A549 (cell line): Measurements from ENCODE around the gene SMIM43. TPM values are rescaled to one million over a fixed set of nuclear protein-coding genes. Genes with fewer than 3 reads are reported as not detected.

Experiments used
- ATAC-seq, 2 experiments: fragments of 200-7000 bp in 1 of 2; fragments of >200 bp in 1 of 2; cut with Nextera tagmentation in 1 of 2; cut with Tn5 transposase in 1 of 2; 3 replicates each; pipeline versions ENCODE4 v1.8.0 to v1.9.1; 2018 to 2020; ENCODE audit warnings: mild to moderate bottlenecking in 1 of 2, moderate library complexity in 1 of 2
- CTCF ChIA-PET: fragments of 300-600 bp; sonication (Branson Sonifier 250); formaldehyde crosslinking; extraction: SDS; loops from one replicate; lab custom pipeline; 2021; ENCODE audit warnings: antibody characterized with exemption, inconsistent platforms; lab: Yijun Ruan, JAX
- POLR2A ChIA-PET: fragments of 350-600 bp; formaldehyde crosslinking; extraction: SDS; loops from one replicate; lab custom pipeline; 2021; ENCODE audit warnings: antibody characterized with exemption, inconsistent platforms; lab: Yijun Ruan, JAX
- DNase-seq, 2 experiments: peaks; one replicate each; pipeline versions ENCODE4 v3.0.0 to v3.0.0-alpha.2; 2011 to 2016; ENCODE audit warnings: low read depth in 1 of 2, low spot score in 1 of 2
- FAIRE-seq: peaks from 2 replicates; lab custom pipeline; 2011; peaks lifted over from hg19 to GRCh38; lab: Jason Lieb, UNC
- H3K27ac ChIP-seq, 2 experiments: fragments of >200 bp; sonication (Bioruptor Twin); formaldehyde crosslinking; 3 replicates each; pipeline ENCODE4 v1.5.1; 2016 to 2017
- H3K4me1 ChIP-seq: fragments of >200 bp; sonication (Bioruptor Twin); formaldehyde crosslinking; 3 replicates; pipeline ENCODE4 v1.6.1; 2016
- H3K4me2 ChIP-seq: fragments of >200 bp; sonication (Bioruptor Twin); formaldehyde crosslinking; 3 replicates; pipeline ENCODE4 v1.6.1; 2016
- H3K4me3 ChIP-seq: fragments of >200 bp; sonication (Bioruptor Twin); formaldehyde crosslinking; 3 replicates; pipeline ENCODE4 v1.5.1; 2016
- H3K9me3 ChIP-seq: fragments of >200 bp; sonication (Bioruptor Twin); formaldehyde crosslinking; 3 replicates; pipeline ENCODE4 v1.6.1; 2016
- BHLHE40 ChIP-seq: IDR thresholded peaks from 2 replicates; pipeline ENCODE4 v1.6.1; 2012; ENCODE audit warnings: low read depth, low read length, inconsistent platforms
- CBX8 ChIP-seq: fragments of 200-600 bp; sonication (generic); IDR thresholded peaks from 2 replicates; pipeline ENCODE4 v1.6.1; 2016
- CEBPB ChIP-seq, 2 experiments: fragments of >200 bp in 1 of 2; sonication (Bioruptor Twin) in 1 of 2; formaldehyde crosslinking in 1 of 2; IDR thresholded peaks; 2 replicates each; pipeline ENCODE4 v1.6.1; 2012 to 2016
- CHD4 ChIP-seq: fragments of 200-600 bp; sonication (generic); IDR thresholded peaks from 2 replicates; pipeline ENCODE4 v1.6.1; 2016; ENCODE audit warnings: antibody characterized with exemption, mild to moderate bottlenecking, borderline replicate concordance
- CTCF ChIP-seq: fragments of >200 bp; sonication (Bioruptor Twin); formaldehyde crosslinking; IDR thresholded peaks from 3 replicates; pipeline ENCODE4 v1.5.1; 2016
- EHF ChIP-seq: fragments of 250-450 bp; sonication (Bioruptor Pico); IDR thresholded peaks from 2 replicates; pipeline ENCODE4 v1.5.0; 2020; ENCODE audit warnings: mild to moderate bottlenecking
- EHMT2 ChIP-seq: fragments of 200-600 bp; sonication (generic); IDR thresholded peaks from 2 replicates; pipeline ENCODE4 v1.6.1; 2016; ENCODE audit warnings: antibody characterized with exemption, low read depth, mild to moderate bottlenecking, moderate library complexity
- ELK1 ChIP-seq: fragments of 150-350 bp; IDR thresholded peaks from 2 replicates; pipeline ENCODE4 v1.6.1; 2014; ENCODE audit warnings: low read depth, mild to moderate bottlenecking, low read length
- EP300 ChIP-seq, 2 experiments: fragments of >200 bp; sonication (Bioruptor Twin); formaldehyde crosslinking; IDR thresholded peaks; 2 replicates in 1 of 2; 3 replicates in 1 of 2; pipeline ENCODE4 v1.6.1; 2016 to 2017
- GATA3 ChIP-seq: IDR thresholded peaks from 2 replicates; pipeline ENCODE4 v1.6.1; 2012; ENCODE audit warnings: borderline replicate concordance
- HES2 ChIP-seq: fragments of >200 bp; sonication (Bioruptor Twin); formaldehyde crosslinking; IDR thresholded peaks from 2 replicates; pipeline ENCODE4 v1.6.1; 2016
- HMGXB4 ChIP-seq: fragments of 250-450 bp; sonication (Bioruptor Pico); IDR thresholded peaks from 2 replicates; pipeline ENCODE4 v1.5.0; 2021; ENCODE audit warnings: mild to moderate bottlenecking, moderate library complexity, borderline replicate concordance
- HOXA7 ChIP-seq: fragments of 250-450 bp; sonication (Bioruptor Pico); IDR thresholded peaks from 2 replicates; pipeline ENCODE4 v1.5.0; 2020; ENCODE audit warnings: mild to moderate bottlenecking, moderate library complexity
- HOXB13 ChIP-seq: fragments of 250-450 bp; sonication (Bioruptor Pico); IDR thresholded peaks from 2 replicates; pipeline ENCODE4 v1.5.0; 2020; ENCODE audit warnings: low read depth, mild to moderate bottlenecking, moderate library complexity
- JUN ChIP-seq, 2 experiments: fragments of >200 bp; sonication (Bioruptor Twin); formaldehyde crosslinking; IDR thresholded peaks; 2 replicates in 1 of 2; 3 replicates in 1 of 2; pipeline ENCODE4 v1.6.1; 2016 to 2017
- KDM1A ChIP-seq: fragments of 200-600 bp; sonication (generic); IDR thresholded peaks from 2 replicates; pipeline ENCODE4 v1.6.1; 2016; ENCODE audit warnings: low read depth, mild to moderate bottlenecking
- KDM5A ChIP-seq: fragments of 200-600 bp; sonication (generic); IDR thresholded peaks from 2 replicates; pipeline ENCODE4 v1.6.1; 2016; ENCODE audit warnings: antibody characterized with exemption, mild to moderate bottlenecking
- MAFK ChIP-seq: fragments of 450-650 bp; IDR thresholded peaks from 2 replicates; pipeline ENCODE4 v1.6.1; 2014; ENCODE audit not compliant: partially characterized antibody
- MYC ChIP-seq: IDR thresholded peaks from 2 replicates; pipeline ENCODE4 v1.6.1; 2012; ENCODE audit warnings: mild to moderate bottlenecking, inconsistent platforms, low read length, improper control_type of control experiment, borderline replicate concordance
- NR3C1 ChIP-seq: fragments of >200 bp; sonication (Bioruptor Twin); formaldehyde crosslinking; IDR thresholded peaks from 3 replicates; pipeline ENCODE4 v1.6.1; 2017
- PHF8 ChIP-seq: fragments of 200-600 bp; sonication (generic); IDR thresholded peaks from 2 replicates; pipeline ENCODE4 v1.6.1; 2016; ENCODE audit warnings: low read depth, mild to moderate bottlenecking, antibody characterized with exemption, moderate library complexity, borderline replicate concordance
- RAD21 ChIP-seq, 2 experiments: fragments of >200 bp in 1 of 2; sonication (Bioruptor Twin) in 1 of 2; formaldehyde crosslinking in 1 of 2; IDR thresholded peaks in 1 of 2; conservative IDR thresholded peaks in 1 of 2; 2 replicates in 1 of 2; 3 replicates in 1 of 2; pipeline ENCODE4 v1.6.1; 2012 to 2018; ENCODE audit warnings: inconsistent platforms in 1 of 2
- RARB ChIP-seq: fragments of 250-450 bp; sonication (Bioruptor Pico); IDR thresholded peaks from 2 replicates; pipeline ENCODE4 v1.8.0; 2021; ENCODE audit warnings: mild to moderate bottlenecking, moderate library complexity
- REST ChIP-seq: fragments of 200-600 bp; sonication (generic); IDR thresholded peaks from 2 replicates; pipeline ENCODE4 v1.6.1; 2016; ENCODE audit warnings: antibody characterized with exemption, mild to moderate bottlenecking, moderate library complexity
- RNF2 ChIP-seq: fragments of 200-600 bp; sonication (generic); IDR thresholded peaks from 2 replicates; pipeline ENCODE4 v1.6.1; 2016; ENCODE audit warnings: low read depth, mild to moderate bottlenecking, antibody characterized with exemption, moderate library complexity, borderline replicate concordance
- SREBF2 ChIP-seq: fragments of 450-650 bp; IDR thresholded peaks from 2 replicates; pipeline ENCODE4 v1.6.1; 2014; ENCODE audit warnings: mild to moderate bottlenecking, moderate library complexity
- TFCP2L1 ChIP-seq: fragments of 250-450 bp; sonication (Bioruptor Pico); IDR thresholded peaks from 2 replicates; pipeline ENCODE4 v1.5.0; 2021; ENCODE audit warnings: mild to moderate bottlenecking
- TP53 ChIP-seq: fragments of 250-450 bp; sonication (Bioruptor Pico); IDR thresholded peaks from 2 replicates; pipeline ENCODE4 v1.5.0; 2021; ENCODE audit warnings: mild to moderate bottlenecking, moderate library complexity
- ZSCAN20 ChIP-seq: fragments of 250-450 bp; sonication (Bioruptor Pico); IDR thresholded peaks from 2 replicates; pipeline ENCODE4 v1.8.0; 2022; ENCODE audit warnings: mild to moderate bottlenecking, moderate library complexity
- WGBS: methylation state at CpG from one replicate; pipeline ENCODE4 v1.1.6; 2017; ENCODE audit errors: missing lambda C conversion rate; 5-methylcytosine and 5-hydroxymethylcytosine counted together
- polyA plus RNA-seq, 4 experiments: library from polyadenylated mRNA; depleted of rRNA in 3 of 4; stranded (reverse); fragments of >200 nt; fragmentation: RNase III in 1 of 4; extraction: RNeasy Plus Mini Kit Qiagen cat#74134 plus additional on column Dnase treatment in 1 of 4; gene quantifications; 2 replicates in 3 of 4; 3 replicates in 1 of 4; pipeline ENCODE4 v1.2.3, GENCODE V29; 2011 to 2017
- TF ChIP-seq, protein P1 (sequence below): fragments of 250-450 bp; sonication (Bioruptor Pico); IDR thresholded peaks from 2 replicates; pipeline ENCODE4 v1.5.0; 2020; ENCODE audit warnings: low read depth, mild to moderate bottlenecking, moderate library complexity

Gene SMIM43
- polyA plus RNA-seq, 2 of the 4 experiments (the other 2 are of a cell fraction), result 0.12 to 0.45 TPM

DNA sequence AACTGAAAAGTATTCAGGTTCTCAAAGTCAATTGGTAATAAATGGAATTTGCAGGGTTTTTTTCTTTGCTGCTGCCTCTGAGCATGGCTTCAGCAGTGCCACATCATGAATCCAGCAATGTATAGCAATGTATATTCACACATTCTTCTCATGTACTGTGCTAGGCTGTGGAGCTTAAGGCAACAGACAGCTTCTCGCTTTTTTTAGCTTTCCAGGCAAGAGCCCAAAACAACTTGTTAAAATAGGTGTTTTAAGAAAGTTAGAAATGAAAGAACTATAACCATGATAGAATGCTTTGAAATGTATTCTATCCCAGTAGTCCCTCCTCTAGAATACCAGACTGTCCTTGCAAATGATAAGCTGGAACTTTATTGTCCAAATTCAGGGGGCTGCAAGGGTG is 30.4 kb downstream of the SMIM43 start:
- Histone ChIP-seq H3K4me1 (no peaks in the 10 kb centered on the region), H3K27ac (no peak overlapping the region), H3K9me3 (no peaks in the 10 kb centered on the region), H3K4me3 (no peak overlapping the region), H3K4me2 (no peak overlapping the region)
- no peak for TF ChIP-seq ZSCAN20
- TF ChIP-seq KDM5A, result no peak
- no peak for TF ChIP-seq RNF2
- no peak for TF ChIP-seq CBX8
- no peak for TF ChIP-seq RARB (CRISPR knock-in tag)
- no peak for TF ChIP-seq HOXB13
- TF ChIP-seq REST, result no peak
- no peak for TF ChIP-seq BHLHE40
- no peak for TF ChIP-seq SREBF2
- TF ChIP-seq CHD4, result no peak
- TF ChIP-seq MYC, result no peak
- no peak for TF ChIP-seq MAFK
- no peak for TF ChIP-seq EHF (CRISPR knock-in tag)
- ATAC-seq (no peak), FAIRE-seq (no peak), DNase-seq (no peak)
- ChIA-PET CTCF (interaction anchor here (0.8 to 3.8 kb wide), 7 partner anchors 10 to 542 kb away, joined by 3 to 30 read pairs (median 8); partner anchors contain the start of gene ANXA5), POLR2A (no interaction called here)
- 79% methylated on average over 1 of the region's 1 CpG for WGBS

GRCh38 chr4:121733942-121734341 is 31.0 kb downstream of the SMIM43 start:
- POLR2A ChIA-PET, result no interaction called here
- no peaks in the 10 kb centered on the region for H3K9me3 ChIP-seq
- FAIRE-seq (no peak), DNase-seq (no peak), ATAC-seq (no peak)
- 86% methylated on average over 1 of the region's 1 CpG for WGBS
- CTCF ChIA-PET, result interaction anchor here (2.0 to 3.8 kb wide), 3 partner anchors 37 to 271 kb away, joined by 8 to 28 read pairs (median 14); partner anchors contain the start of gene ANXA5
- H3K4me1 ChIP-seq, result no peaks in the 10 kb centered on the region
- H3K27ac ChIP-seq, result no peak overlapping the region
- TF ChIP-seq JUN (IDR thresholded peaks at IDR 0.05) (no peak), HMGXB4 (CRISPR knock-in tag) (no peak), TP53 (CRISPR knock-in tag) (no peak), EHF (CRISPR knock-in tag) (no peak), GATA3 (no peak), HOXA7 (CRISPR knock-in tag) (no peak), EHMT2 (no peak), PHF8 (no peak), RAD21 (conservative IDR thresholded peaks at IDR 0.05 in 1 of 2, IDR thresholded peaks at IDR 0.05 in 1 of 2) (no peak), CEBPB (IDR thresholded peaks at IDR 0.05) (no peak), EP300 (IDR thresholded peaks at IDR 0.05) (no peak), NR3C1 (no peak), CTCF (no peak), CHD4 (no peak), HES2 (no peak), TFCP2L1 (CRISPR knock-in tag) (no peak), KDM1A (no peak), ELK1 (no peak)
- TF ChIP-seq, protein P1, sequence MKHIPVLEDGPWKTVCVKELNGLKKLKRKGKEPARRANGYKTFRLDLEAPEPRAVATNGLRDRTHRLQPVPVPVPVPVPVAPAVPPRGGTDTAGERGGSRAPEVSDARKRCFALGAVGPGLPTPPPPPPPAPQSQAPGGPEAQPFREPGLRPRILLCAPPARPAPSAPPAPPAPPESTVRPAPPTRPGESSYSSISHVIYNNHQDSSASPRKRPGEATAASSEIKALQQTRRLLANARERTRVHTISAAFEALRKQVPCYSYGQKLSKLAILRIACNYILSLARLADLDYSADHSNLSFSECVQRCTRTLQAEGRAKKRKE (CRISPR knock-in tag), result no peak
- no peak overlapping the region for H3K4me3 ChIP-seq
- H3K4me2 ChIP-seq, result no peak overlapping the region
